Trophoblast cell (in vitro differentiated cells and primary cell): Measurements from ENCODE around the gene KRTAP12-1.
"Not testable (repeated sequence)": the region's sequence is repeated elsewhere in the genome, so short reads cannot be mapped to it uniquely, and the experiment has no call there.

Experiments
- DNase-seq, 2 donors: peaks; one replicate each; pipeline ENCODE4 v3.0.0-alpha.2; 2016
- H2AFZ ChIP-seq: 2 replicates; pipeline ENCODE4 v1.6.1; 2013; ENCODE audit warnings: low read length, moderate library complexity, mild to moderate bottlenecking; ENCODE audit not compliant: insufficient read depth, poor library complexity
- H2AK5ac ChIP-seq: 2 replicates; pipeline ENCODE4 v1.6.1; 2013; ENCODE audit warnings: mild to moderate bottlenecking, low read length
- H2BK120ac ChIP-seq: 2 replicates; pipeline ENCODE4 v1.6.1; 2013; ENCODE audit warnings: low read length, mild to moderate bottlenecking, moderate library complexity; ENCODE audit not compliant: insufficient read depth, poor library complexity
- H2BK12ac ChIP-seq: 2 replicates; pipeline ENCODE4 v1.6.1; 2013; ENCODE audit warnings: mild to moderate bottlenecking, low read length, moderate library complexity
- H2BK5ac ChIP-seq: 2 replicates; pipeline ENCODE4 v1.6.1; 2013; ENCODE audit warnings: low read length, low read depth, moderate library complexity, mild to moderate bottlenecking; ENCODE audit not compliant: poor library complexity
- H3K14ac ChIP-seq: 2 replicates; pipeline ENCODE4 v1.6.1; 2013; ENCODE audit warnings: mild to moderate bottlenecking, low read length
- H3K18ac ChIP-seq: 2 replicates; pipeline ENCODE4 v1.6.1; 2013; ENCODE audit warnings: mild to moderate bottlenecking, low read length
- H3K23ac ChIP-seq: 2 replicates; pipeline ENCODE4 v1.6.1; 2013; ENCODE audit warnings: low read length
- H3K27ac ChIP-seq: 2 replicates; pipeline ENCODE4 v1.5.1; 2013; ENCODE audit warnings: low read depth, mild to moderate bottlenecking, inconsistent platforms, low read length, moderate library complexity
- H3K27me3 ChIP-seq: 2 replicates; pipeline ENCODE4 v1.6.1; 2013; ENCODE audit warnings: inconsistent platforms, mild to moderate bottlenecking, low read length, moderate library complexity; ENCODE audit not compliant: insufficient read depth
- H3K36me3 ChIP-seq, 2 experiments: 1 replicate in 1 of 2; 2 replicates in 1 of 2; pipeline ENCODE4 v1.6.1; 2013; ENCODE audit warnings: low read length in 2 of 2, mild to moderate bottlenecking in 2 of 2, moderate library complexity in 1 of 2; ENCODE audit not compliant: insufficient read depth in 2 of 2, control insufficient read depth in 1 of 2
- H3K4ac ChIP-seq: 2 replicates; pipeline ENCODE4 v1.6.1; 2013; ENCODE audit warnings: low read depth, mild to moderate bottlenecking, low read length, moderate library complexity
- H3K4me1 ChIP-seq, 2 experiments: 1 replicate in 1 of 2; 2 replicates in 1 of 2; pipeline ENCODE4 v1.6.1; 2013; ENCODE audit warnings: low read length in 2 of 2, mild to moderate bottlenecking in 2 of 2, moderate library complexity in 1 of 2; ENCODE audit not compliant: insufficient read depth in 2 of 2, control insufficient read depth in 1 of 2
- H3K4me2 ChIP-seq: 2 replicates; pipeline ENCODE4 v1.6.1; 2013; ENCODE audit warnings: inconsistent platforms, mild to moderate bottlenecking, low read length, moderate library complexity
- H3K4me3 ChIP-seq: 2 replicates; pipeline ENCODE4 v1.5.1; 2013; ENCODE audit warnings: mild to moderate bottlenecking, low read depth, low read length, inconsistent platforms
- H3K79me1 ChIP-seq: one replicate; pipeline ENCODE4 v1.6.1; 2013; ENCODE audit warnings: low read length
- H3K79me2 ChIP-seq: 2 replicates; pipeline ENCODE4 v1.6.1; 2013; ENCODE audit warnings: low read length, mild to moderate bottlenecking; ENCODE audit not compliant: control insufficient read depth, insufficient read depth, poor library complexity
- H3K9ac ChIP-seq: 2 replicates; pipeline ENCODE4 v1.6.1; 2013; ENCODE audit warnings: mild to moderate bottlenecking, low read length
- H3K9me3 ChIP-seq: 2 replicates; pipeline ENCODE4 v1.6.1; 2013; ENCODE audit warnings: low read depth, mild to moderate bottlenecking, control low read depth, inconsistent platforms, low read length; ENCODE audit not compliant: insufficient read depth
- H4K12ac ChIP-seq: 2 replicates; pipeline ENCODE4 v1.6.1; 2013; ENCODE audit warnings: low read depth, mild to moderate bottlenecking, low read length, moderate library complexity
- H4K8ac ChIP-seq: 2 replicates; pipeline ENCODE4 v1.6.1; 2013; ENCODE audit warnings: low read depth, mild to moderate bottlenecking, low read length, moderate library complexity
- H4K91ac ChIP-seq: one replicate; pipeline ENCODE4 v1.6.1; 2013; ENCODE audit warnings: low read depth, mild to moderate bottlenecking, low read length, moderate library complexity
- WGBS: extraction: QIAGEN DNeasy Blood & Tissue Kit; methylation state at CpG from one replicate; pipeline ENCODE4 v1.1.7; 2013; ENCODE audit warnings: missing lambda C conversion rate; ENCODE audit not compliant: insufficient read length, insufficient coverage; ENCODE audit errors: extremely low coverage; 5-methylcytosine and 5-hydroxymethylcytosine counted together

KRTAP12-1 gene

DNA sequence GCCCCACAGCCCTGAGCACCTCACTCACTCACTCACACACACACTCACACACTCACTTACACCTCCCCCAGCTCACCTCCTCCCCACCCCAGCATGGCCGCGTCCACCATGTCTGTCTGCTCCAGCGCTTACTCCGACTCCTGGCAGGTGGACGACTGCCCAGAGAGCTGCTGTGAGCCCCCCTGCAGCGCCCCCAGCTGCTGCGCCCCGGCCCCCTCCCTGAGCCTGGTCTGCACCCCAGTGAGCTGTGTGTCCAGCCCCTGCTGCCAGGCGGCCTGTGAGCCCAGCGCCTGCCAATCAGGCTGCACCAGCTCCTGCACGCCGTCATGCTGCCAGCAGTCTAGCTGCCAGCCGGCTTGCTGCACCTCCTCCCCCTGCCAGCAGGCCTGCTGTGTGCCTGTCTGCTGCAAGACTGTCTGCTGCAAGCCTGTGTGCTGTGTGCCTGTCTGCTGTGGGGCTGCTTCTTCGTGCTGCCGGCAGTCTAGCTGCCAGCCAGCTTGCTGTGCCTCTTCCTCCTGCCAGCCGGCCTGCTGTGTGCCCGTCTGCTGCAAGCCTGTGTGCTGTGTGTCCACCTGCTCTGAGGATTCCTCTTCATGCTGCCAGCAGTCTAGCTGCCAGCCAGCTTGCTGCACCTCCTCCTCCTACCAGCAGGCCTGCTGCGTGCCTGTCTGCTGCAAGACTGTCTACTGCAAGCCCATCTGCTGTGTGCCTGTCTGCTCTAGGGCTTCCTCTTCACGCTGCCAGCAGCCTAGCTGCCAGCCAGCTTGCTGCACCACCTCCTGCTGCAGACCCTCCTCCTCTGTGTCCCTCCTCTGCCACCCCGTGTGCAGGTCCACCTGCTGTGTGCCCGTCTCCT, 35.4 kb downstream of the KRTAP12-1 start, which contains the start of gene KRTAP10-11:
Gene KRTAP10-11, plus strand, starts transcription at position 49 of the 856 bp plus-strand sequence. Its CDS starts 45 bp downstream, at position 94.
- H3K4me2 ChIP-seq, H3K4ac ChIP-seq, H3K9ac ChIP-seq, H4K8ac ChIP-seq, H3K14ac ChIP-seq, H3K79me1 ChIP-seq, H3K18ac ChIP-seq, H3K23ac ChIP-seq, H4K91ac ChIP-seq, H3K9me3 ChIP-seq, H2BK12ac ChIP-seq, H2AFZ ChIP-seq, H4K12ac ChIP-seq, H3K4me1 ChIP-seq, H3K4me3 ChIP-seq, H3K79me2 ChIP-seq, H2AK5ac ChIP-seq, H2BK120ac ChIP-seq, H2BK5ac ChIP-seq, DNase-seq, H3K36me3 ChIP-seq, H3K27ac ChIP-seq, H3K27me3 ChIP-seq: not testable (repeated sequence)
- no CpG with 5 or more reads among the region's 21 CpGs for WGBS

DNA sequence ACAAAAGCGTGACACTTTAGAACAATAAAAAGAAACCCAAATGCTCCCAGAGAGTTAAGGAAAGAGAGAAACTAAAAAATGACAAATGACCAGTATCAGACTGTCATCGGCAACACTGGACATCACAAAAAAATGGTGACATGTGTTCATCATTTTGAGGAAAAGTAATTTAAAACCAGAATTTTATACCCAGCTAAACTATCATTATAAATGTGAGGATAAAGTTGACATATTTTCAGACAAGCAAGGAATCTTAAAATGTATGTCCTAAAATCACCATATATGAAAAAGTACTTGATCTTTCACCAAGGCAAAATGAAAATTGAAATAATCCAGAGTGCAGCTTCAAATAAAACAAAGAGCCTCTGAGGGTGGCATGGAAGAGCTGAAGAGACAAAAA, 37.1 kb downstream of the KRTAP12-1 start:
- Histone ChIP-seq H3K18ac (no peak overlapping the region), H3K14ac (no peak overlapping the region), H3K36me3 (no peaks in the 10 kb centered on the region), H3K79me2 (no peaks in the 10 kb centered on the region), H3K9ac (no peak overlapping the region), H3K79me1 (no peaks in the 10 kb centered on the region), H3K9me3 (no peaks in the 10 kb centered on the region), H3K4me1 (no peaks in the 10 kb centered on the region), H4K12ac (no peak overlapping the region), H4K91ac (no peak overlapping the region), H3K4me3 (no peak overlapping the region), H2BK5ac (no peak overlapping the region), H2AK5ac (no peak overlapping the region), H4K8ac (no peak overlapping the region), H3K4me2 (no peak overlapping the region), H2BK120ac (no peak overlapping the region), H3K27me3 (no peaks in the 10 kb centered on the region), H2AFZ (no peak overlapping the region), H2BK12ac (no peak overlapping the region), H3K23ac (no peak overlapping the region), H3K27ac (no peak overlapping the region), H3K4ac (no peak overlapping the region)
- no peak for DNase-seq
- no CpG with 5 or more reads among the region's 2 CpGs for WGBS

DNA sequence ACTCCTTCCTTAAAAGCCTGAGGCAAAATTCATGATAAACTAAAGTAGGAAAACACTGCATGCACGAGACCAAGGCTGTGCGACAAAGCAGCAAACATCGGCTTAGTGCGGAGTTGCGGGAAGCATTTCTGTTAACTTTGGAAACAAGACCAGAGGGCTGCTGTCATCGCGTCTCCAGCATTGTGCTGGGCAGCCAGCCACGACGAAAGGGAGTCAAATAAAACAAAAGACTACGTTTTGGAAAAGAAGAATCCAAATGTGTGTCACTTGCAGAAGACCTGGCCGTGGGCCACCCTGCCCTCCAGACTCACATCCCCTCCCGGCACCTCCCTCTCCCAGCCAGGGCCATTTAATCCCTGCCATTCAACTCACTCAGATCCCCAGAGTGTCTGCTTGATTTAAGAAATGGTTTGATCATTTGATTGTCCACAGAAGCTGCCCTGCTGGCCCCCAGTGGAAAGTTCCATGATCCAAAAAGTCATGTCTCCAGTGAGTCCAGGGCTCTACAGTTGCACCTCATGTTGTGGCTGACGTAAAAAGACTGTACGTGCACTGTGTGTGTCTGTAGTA, 38.1 kb downstream of the KRTAP12-1 start:
- no peaks in the 10 kb centered on the region for H3K79me1 ChIP-seq
- no peak overlapping the region for H3K9ac ChIP-seq
- no peak overlapping the region for H2AFZ ChIP-seq
- no peak overlapping the region for H2BK12ac ChIP-seq
- no peak overlapping the region for H4K8ac ChIP-seq
- H3K14ac ChIP-seq, result no peak overlapping the region
- H3K4me3 ChIP-seq, result no peak overlapping the region
- no CpG with 5 or more reads among the region's 14 CpGs for WGBS
- DNase-seq, result no peak
- H3K79me2 ChIP-seq, result no peaks in the 10 kb centered on the region
- no peak overlapping the region for H2AK5ac ChIP-seq
- no peaks in the 10 kb centered on the region for H3K4me1 ChIP-seq
- no peak overlapping the region for H4K12ac ChIP-seq
- H3K36me3 ChIP-seq, result no peaks in the 10 kb centered on the region
- no peak overlapping the region for H2BK120ac ChIP-seq
- H4K91ac ChIP-seq, result no peak overlapping the region
- H3K9me3 ChIP-seq, result no peaks in the 10 kb centered on the region
- no peak overlapping the region for H3K18ac ChIP-seq
- H3K23ac ChIP-seq, result no peak overlapping the region
- H3K27me3 ChIP-seq, result no peaks in the 10 kb centered on the region
- H3K4me2 ChIP-seq, result no peak overlapping the region
- H3K27ac ChIP-seq, result no peak overlapping the region
- H3K4ac ChIP-seq, result no peak overlapping the region
- H2BK5ac ChIP-seq, result no peak overlapping the region

DNA sequence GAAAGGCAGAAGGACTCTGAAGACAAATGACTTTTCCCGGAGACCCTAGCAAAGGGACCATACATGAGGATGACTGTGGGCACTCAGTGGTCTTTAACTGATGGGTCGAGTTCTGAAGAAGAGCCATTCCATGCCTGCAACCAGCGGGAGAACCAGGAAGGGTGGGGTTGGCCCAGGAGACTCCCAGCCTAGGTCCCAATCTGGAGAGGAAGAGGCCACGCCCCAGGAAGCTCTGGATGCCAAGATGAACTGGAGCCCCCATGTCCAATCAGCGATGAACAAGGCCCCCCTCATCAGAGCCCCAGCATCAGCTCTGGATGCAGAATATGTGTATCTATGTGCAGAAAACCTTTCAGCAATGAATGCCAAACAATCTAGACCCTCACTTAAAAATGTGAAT, 41.2 kb downstream of the KRTAP12-1 start:
- H3K4me1 ChIP-seq, result no peaks in the 10 kb centered on the region
- no peaks in the 10 kb centered on the region for H3K9me3 ChIP-seq
- H4K91ac ChIP-seq, result no peak overlapping the region
- no peak overlapping the region for H4K12ac ChIP-seq
- WGBS, result no CpG with 5 or more reads among the region's 5 CpGs
- no peaks in the 10 kb centered on the region for H3K79me2 ChIP-seq
- no peak overlapping the region for H2AFZ ChIP-seq
- no peak overlapping the region for H3K9ac ChIP-seq
- no peak overlapping the region for H3K27ac ChIP-seq
- H4K8ac ChIP-seq, result no peak overlapping the region
- no peaks in the 10 kb centered on the region for H3K36me3 ChIP-seq
- no peak overlapping the region for H3K4me2 ChIP-seq
- H3K23ac ChIP-seq, result no peak overlapping the region
- no peaks in the 10 kb centered on the region for H3K79me1 ChIP-seq
- no peak overlapping the region for H2BK120ac ChIP-seq
- H2BK12ac ChIP-seq, result no peak overlapping the region
- H3K18ac ChIP-seq, result no peak overlapping the region
- no peak overlapping the region for H3K14ac ChIP-seq
- H2AK5ac ChIP-seq, result no peak overlapping the region
- H2BK5ac ChIP-seq, result no peak overlapping the region
- no peak for DNase-seq
- no peak overlapping the region for H3K4me3 ChIP-seq
- no peak overlapping the region for H3K4ac ChIP-seq
- no peaks in the 10 kb centered on the region for H3K27me3 ChIP-seq
